ENCODE results near the gene C5AR2. TPM values are rescaled to one million over a fixed set of nuclear protein-coding genes. Genes with fewer than 3 reads are reported as not detected.

C5AR2 gene
- total RNA-seq, 1 experiment from 2014 or later = not detected

DNA sequence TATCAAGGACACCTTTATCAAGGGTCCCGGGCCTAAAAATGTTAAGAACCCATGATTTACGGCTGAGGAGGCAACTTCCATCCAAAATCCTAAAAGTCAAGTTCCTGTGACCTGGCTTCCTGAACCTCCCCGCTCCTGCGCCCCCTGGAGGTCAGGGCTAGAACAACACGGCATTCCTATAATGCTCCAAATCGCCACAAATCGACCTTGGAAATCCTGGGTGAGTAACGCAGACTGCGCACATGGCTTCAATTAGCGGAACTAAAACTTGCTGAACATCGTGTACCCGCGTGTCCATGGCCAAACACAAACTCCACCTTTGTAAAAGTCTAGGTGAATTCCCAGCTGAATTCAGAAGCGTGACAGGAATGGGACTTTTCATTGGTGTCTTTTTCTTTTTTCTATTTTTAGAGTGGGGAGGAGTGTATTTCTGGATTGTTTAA, 26.6 kb upstream of the C5AR2 start:
- H3K4me3 ChIP-seq (ENCODE audit: low read depth, low read length, poor library complexity, severe bottlenecking) = no peak overlapping the region
- no peaks in the 10 kb centered on the region for H3K9me3 ChIP-seq (ENCODE audit: low read depth, low read length, poor library complexity, severe bottlenecking)
- ChIA-PET CTCF (interaction anchor here (0.7 kb wide), 2 partner anchors 30 to 179 kb away, joined by 6 to 7 read pairs; no protein-coding TSS in a partner anchor), POLR2A (ENCODE audit: low non-redundant PET) (no interaction called here)
- TF ChIP-seq EZH2 (IDR thresholded peaks at IDR 0.05; ENCODE audit: borderline replicate concordance, low read depth, low read length, poor library complexity, severe bottlenecking) = no peak
- TF ChIP-seq, protein P1, sequence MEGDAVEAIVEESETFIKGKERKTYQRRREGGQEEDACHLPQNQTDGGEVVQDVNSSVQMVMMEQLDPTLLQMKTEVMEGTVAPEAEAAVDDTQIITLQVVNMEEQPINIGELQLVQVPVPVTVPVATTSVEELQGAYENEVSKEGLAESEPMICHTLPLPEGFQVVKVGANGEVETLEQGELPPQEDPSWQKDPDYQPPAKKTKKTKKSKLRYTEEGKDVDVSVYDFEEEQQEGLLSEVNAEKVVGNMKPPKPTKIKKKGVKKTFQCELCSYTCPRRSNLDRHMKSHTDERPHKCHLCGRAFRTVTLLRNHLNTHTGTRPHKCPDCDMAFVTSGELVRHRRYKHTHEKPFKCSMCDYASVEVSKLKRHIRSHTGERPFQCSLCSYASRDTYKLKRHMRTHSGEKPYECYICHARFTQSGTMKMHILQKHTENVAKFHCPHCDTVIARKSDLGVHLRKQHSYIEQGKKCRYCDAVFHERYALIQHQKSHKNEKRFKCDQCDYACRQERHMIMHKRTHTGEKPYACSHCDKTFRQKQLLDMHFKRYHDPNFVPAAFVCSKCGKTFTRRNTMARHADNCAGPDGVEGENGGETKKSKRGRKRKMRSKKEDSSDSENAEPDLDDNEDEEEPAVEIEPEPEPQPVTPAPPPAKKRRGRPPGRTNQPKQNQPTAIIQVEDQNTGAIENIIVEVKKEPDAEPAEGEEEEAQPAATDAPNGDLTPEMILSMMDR (conservative IDR thresholded peaks at IDR 0.05; ENCODE audit: low read depth, low read length) = peak; percentile 97
- DNase-seq (ENCODE audit: low spot score) = peak; percentile 80
- H3K27me3 ChIP-seq (replicated peaks; ENCODE audit: insufficient read depth, low read depth, low read length, poor library complexity) = no peaks in the 10 kb centered on the region
- no peaks in the 10 kb centered on the region for H3K4me1 ChIP-seq (ENCODE audit: insufficient read depth, low read length, poor library complexity, severe bottlenecking)
- no peak overlapping the region for H3K27ac ChIP-seq (ENCODE audit: low read depth, low read length, poor library complexity, severe bottlenecking)
- H3K36me3 ChIP-seq (ENCODE audit: insufficient read depth, low read length, poor library complexity, severe bottlenecking) = no peaks in the 10 kb centered on the region
- intact Hi-C loops (cut with micrococcal nuclease; ENCODE audit: unreplicated experiment) = no loop called here
- BruUV-seq (replicated peaks) = no TSS peak

DNA sequence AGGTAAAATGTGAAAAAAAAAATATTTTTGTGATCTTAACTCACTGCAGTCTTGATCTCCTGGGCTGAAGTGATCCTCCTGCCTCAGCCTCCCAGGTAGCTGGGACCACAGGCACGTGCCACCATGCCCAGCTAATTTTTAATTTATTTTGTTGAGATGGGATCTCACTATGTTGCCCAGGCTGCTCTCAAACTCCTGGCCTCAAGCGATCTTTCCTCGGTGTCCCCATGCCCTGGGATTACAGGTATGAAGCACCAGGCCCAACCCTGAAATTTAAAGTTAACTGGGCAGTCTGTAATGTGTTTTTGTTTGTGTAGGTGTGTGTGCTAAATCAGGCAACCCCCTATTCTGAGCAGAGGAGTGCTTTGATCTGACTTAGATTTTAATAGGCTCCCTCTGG, 25.7 kb upstream of the C5AR2 start:
- intact Hi-C loops (cut with micrococcal nuclease; ENCODE audit: unreplicated experiment) = no loop called here
- TF ChIP-seq, protein P1 (conservative IDR thresholded peaks at IDR 0.05; ENCODE audit: low read depth, low read length) = no peak
- TF ChIP-seq EZH2 (IDR thresholded peaks at IDR 0.05; ENCODE audit: borderline replicate concordance, low read depth, low read length, poor library complexity, severe bottlenecking) = no peak
- DNase-seq (ENCODE audit: low spot score) = no peak
- no peaks in the 10 kb centered on the region for H3K4me1 ChIP-seq (ENCODE audit: insufficient read depth, low read length, poor library complexity, severe bottlenecking)
- POLR2A ChIA-PET (ENCODE audit: low non-redundant PET) = no interaction called here
- no TSS peak for BruUV-seq (replicated peaks)
- H3K4me3 ChIP-seq (ENCODE audit: low read depth, low read length, poor library complexity, severe bottlenecking) = no peak overlapping the region
- CTCF ChIA-PET = interaction anchor here (0.7 kb wide), 2 partner anchors 101 to 178 kb away, joined by 4 to 7 read pairs; no protein-coding TSS in a partner anchor
- H3K9me3 ChIP-seq (ENCODE audit: low read depth, low read length, poor library complexity, severe bottlenecking) = no peaks in the 10 kb centered on the region
- no peak overlapping the region for H3K27ac ChIP-seq (ENCODE audit: low read depth, low read length, poor library complexity, severe bottlenecking)
- H3K27me3 ChIP-seq (replicated peaks; ENCODE audit: insufficient read depth, low read depth, low read length, poor library complexity) = no peaks in the 10 kb centered on the region
- H3K36me3 ChIP-seq (ENCODE audit: insufficient read depth, low read length, poor library complexity, severe bottlenecking) = no peaks in the 10 kb centered on the region

DNA sequence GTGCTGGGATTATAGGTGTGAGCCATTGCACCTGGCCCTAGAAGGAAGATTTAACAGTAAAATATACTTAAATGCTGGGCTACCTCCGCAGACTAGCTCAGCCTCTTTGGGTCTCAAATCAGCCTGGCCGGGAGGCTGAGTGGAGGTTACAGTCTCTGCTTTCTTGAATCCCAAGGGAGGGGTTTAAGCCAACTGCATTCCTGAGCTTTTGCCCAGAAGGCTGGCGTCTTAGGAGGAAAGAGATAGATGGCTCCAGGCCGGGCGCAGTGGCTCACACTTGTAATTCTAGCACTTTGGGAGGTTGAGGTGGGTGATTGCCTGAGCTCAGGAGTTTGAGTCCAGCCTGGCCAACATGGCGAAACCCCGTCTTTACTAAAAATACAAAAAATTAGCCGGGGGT, 22.9 kb upstream of the C5AR2 start:
- intact Hi-C loops (cut with micrococcal nuclease; ENCODE audit: unreplicated experiment) = no loop called here
- H3K4me1 ChIP-seq (ENCODE audit: insufficient read depth, low read length, poor library complexity, severe bottlenecking) = no peaks in the 10 kb centered on the region
- H3K36me3 ChIP-seq (ENCODE audit: insufficient read depth, low read length, poor library complexity, severe bottlenecking) = no peaks in the 10 kb centered on the region
- ChIA-PET POLR2A (ENCODE audit: low non-redundant PET) (no interaction called here), CTCF (no interaction called here)
- no TSS peak for BruUV-seq (replicated peaks)
- H3K4me3 ChIP-seq (ENCODE audit: low read depth, low read length, poor library complexity, severe bottlenecking) = no peak overlapping the region
- H3K27me3 ChIP-seq (replicated peaks; ENCODE audit: insufficient read depth, low read depth, low read length, poor library complexity) = no peaks in the 10 kb centered on the region
- peak; percentile 37 for DNase-seq (ENCODE audit: low spot score)
- H3K27ac ChIP-seq (ENCODE audit: low read depth, low read length, poor library complexity, severe bottlenecking) = no peak overlapping the region
- TF ChIP-seq, protein P1 (conservative IDR thresholded peaks at IDR 0.05; ENCODE audit: low read depth, low read length) = no peak
- TF ChIP-seq EZH2 (IDR thresholded peaks at IDR 0.05; ENCODE audit: borderline replicate concordance, low read depth, low read length, poor library complexity, severe bottlenecking) = no peak
- H3K9me3 ChIP-seq (ENCODE audit: low read depth, low read length, poor library complexity, severe bottlenecking) = no peaks in the 10 kb centered on the region

Data from A673 (cell line).